ENCODE data around the gene TAF1D.

The TAF1D gene

DNA sequence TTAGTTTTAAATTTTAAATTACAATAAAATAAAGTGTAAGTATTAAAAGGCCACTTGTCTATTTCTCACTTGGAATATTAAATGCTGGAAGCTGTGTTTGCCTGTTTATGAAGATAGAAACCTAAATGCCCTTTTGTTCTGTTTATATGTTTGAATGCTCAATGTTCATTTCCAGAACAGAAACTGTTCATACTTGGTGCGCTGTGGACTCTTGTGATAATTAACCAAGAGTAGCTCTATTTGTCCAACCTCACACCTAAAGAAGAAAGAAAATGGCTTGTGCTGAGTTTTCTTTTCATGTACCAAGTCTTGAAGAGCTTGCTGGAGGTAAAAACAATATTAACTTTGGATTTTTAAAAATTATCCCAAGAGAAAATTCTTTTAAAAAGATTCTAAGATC lies 5.8 kb upstream of the TAF1D start:
- no peak for DNase-seq (ENCODE audit: low spot score)

DNA sequence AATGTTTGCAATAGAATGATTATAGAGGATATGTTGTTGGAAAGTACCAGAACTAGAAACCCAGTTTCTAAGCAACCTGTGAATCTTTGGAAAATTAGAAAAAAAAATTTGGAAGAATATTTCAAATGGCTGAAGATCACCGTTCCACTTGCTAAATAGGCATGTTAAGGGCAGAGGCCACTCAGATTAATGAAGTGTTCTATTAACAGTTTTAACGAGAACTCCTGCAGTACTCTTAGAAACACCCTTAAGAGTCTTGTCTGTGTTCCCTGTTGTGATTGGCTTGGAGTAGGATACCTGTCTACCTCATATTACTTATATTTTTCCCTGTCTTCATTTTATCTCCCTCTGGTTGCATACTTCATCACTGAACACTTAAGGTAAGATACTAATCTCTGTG lies 4.8 kb upstream of the TAF1D start:
- DNase-seq (ENCODE audit: low spot score) = no peak

DNA sequence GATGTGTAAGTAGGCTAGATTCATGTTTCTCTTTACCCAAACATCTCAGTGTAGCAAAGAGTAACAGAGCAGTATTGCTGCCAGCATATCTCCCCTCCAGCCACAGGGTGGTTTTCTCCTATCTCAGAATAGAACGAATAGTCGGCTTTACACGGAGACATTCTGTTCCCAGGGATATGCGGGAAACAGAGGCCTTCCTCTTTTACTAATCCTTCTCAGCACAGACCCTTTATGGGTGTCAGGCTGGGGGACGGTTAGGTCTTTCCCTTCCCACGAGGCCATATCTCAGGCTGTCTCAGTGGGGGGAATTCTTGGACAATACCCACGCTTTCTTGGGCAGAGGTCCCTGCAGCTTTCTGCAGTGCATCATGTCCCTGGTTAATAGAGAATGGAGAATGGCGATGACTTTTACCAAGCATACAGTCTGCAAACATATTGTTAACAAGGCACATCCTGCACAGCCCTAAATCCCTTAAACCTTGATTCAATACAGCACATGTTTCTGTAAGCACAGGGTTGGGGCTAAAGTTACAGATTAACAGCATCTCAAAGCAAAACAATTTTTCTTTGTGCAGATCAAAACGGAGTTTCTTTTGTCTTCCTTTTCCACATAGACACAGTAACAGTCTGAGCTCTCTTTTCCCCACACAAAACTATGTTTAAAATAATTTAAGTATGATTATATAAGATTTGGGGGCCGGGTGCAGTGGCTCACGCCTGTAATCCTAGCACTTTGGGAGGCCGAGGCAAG lies 3.9 kb upstream of the TAF1D start:
- DNase-seq (ENCODE audit: low spot score) = peak; percentile 49

DNA sequence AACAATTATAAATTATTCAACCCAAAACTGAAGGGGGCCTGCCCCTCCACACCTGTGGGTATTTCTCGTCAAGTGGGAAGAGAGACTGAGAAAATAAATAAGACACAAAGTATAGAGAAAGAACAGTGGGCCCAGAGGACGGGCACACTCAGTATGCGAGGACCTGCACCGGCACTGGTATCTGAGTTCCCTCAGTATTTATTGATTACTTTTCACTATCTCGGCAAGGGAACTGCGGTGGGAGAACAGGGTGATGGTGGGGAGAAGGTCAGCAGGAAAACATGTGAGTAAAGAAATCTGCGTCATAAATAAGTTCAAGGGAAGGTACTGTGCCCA lies 3.3 kb upstream of the TAF1D start:
- DNase-seq (ENCODE audit: low spot score) = no peak

DNA sequence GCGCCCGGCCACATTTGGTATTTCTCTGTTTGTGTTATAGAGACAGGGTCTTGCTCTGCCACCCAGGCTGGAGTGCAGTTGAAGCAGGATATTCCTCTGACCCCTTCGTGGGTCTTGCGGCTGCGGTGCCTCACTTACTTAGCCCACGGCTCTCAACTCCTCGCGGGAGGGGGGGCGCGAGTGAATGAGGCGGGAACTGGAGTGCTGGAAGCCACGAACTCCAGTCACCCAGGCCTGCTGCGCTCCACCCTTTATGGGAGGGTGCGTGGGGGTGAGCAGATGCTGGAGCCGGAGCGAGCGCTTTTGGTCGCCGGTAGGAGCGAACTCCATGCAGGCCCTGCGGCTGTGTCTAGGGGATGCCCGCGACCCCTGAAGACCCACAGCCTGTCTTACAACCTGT lies 2.0 kb upstream of the TAF1D start:
- DNase-seq (ENCODE audit: low spot score) = no peak

DNA sequence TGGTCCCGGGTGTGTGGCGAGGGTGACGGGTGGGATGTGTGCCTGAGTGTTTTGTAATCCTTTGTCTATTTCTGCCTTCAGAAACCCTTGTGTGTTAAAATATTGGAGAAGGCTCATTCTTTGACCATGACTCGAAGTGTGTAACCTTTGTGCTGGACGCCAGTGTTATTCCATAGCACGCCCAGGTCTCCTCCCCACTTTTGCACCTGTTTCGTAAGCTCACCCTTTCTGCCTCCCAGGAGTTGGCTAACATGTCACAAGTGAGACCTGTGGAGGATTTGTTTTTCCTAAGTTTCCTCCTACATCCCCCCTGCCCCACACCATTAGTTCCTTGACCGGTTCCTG lies 559 bp upstream of the TAF1D start:
- DNase-seq (ENCODE audit: low spot score) = no peak

DNA sequence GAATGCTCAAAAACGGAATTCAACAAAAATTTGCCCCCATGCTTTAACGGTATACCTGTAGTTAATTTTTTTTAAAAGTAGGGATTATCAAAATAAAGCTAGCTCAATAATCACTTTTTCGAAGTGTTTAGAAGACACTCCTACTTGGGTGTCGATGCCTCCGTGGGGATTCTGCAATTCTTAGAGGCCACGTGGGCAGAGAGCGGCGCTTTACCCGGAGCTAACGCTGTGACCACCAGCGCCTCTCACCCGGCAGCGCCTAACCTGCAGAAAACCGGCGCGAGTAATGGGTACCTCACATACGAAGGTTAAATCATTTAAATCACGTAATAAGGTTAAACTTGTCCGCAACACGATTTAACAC lies 583 bp downstream of the TAF1D start:
- peak; percentile 67 for DNase-seq (ENCODE audit: low spot score)

DNA sequence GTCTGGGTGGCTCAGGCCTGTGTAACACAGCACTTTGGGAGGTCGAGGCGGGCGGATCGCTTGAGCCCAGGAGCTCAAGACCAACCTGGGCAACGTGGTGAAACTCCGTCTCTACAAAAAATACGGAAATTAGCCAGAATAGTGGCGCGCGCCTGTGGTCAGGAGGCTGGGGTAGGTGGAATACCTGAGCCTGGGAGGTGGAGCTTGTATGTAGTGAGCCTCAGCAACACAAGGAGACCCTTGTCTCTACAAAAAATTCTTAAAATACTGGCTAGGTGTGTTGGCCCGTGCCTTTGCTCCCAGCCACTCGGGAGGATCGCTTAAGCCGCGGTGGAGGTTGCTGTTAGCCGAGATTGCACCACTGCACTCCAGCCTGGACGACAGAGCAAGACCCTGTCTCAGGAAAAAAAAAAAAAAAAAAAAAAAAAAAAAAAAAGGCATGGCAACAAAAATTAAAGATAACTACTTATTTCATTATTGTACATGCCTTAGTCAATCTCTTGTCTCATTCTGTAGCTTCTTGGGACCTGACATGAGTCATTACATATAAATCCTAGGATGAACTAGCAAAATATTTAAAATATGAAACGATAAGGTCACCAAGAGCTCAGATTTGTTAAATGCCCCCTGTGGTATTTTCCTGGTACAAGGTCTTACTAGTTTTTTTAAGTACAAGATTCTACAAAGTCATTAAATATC lies 1.1 kb downstream of the TAF1D start:
- no peak for DNase-seq (ENCODE audit: low spot score)

DNA sequence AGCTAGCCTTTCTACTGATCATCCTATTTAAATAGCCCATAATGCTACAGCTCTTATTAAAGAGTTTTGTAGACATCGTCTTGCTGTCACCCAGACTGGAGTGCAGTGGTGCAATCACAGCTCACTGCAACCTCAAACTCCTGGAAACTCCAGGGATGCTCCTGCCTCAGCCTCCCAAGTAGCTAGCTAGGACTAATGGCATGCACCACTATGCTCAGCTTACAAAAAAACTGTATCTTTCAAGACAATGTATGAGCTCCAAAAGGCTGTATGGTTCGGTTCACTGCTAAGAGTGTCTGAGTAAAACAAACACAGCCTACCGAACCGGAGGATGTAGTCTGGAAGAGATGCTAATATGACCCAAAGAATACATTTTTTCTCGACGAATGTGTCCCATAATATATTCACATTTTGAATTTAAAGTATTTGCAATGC lies 2.6 kb downstream of the TAF1D start:
- no peak for DNase-seq (ENCODE audit: low spot score)

DNA sequence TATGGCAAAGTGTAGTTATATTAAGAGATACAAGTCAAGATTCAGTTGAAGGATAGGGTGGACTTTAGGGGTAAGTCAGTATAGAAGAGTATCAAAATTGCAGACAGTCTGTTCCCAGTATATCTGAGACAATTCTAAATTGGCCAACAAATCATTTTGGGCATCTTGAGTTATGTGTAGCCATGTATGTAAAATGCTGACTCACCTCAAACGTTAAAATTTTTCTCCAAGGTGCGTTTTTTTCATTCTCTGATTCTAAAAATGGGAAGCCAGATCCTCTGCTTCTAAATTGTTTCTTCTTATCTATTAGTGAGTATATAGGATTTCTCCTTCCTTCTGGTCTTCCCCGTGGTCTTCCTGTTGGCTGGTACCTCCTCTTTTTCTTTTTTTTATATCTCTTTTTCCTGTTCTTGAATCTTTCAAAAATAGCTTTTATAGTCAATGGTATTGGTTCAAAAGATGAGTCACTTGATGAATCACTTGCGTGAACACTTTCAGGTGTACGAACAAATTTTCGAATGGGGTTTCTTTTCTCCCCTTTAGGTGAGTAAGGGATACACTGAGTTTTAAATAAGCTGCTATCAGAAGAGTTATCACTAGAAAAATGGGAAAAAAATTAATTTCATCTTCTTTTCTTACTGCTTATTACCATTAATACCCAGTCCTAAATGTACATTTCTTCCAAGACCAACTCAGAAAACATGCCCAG lies 3.2 kb downstream of the TAF1D start:
- no peak for DNase-seq (ENCODE audit: low spot score)

DNA sequence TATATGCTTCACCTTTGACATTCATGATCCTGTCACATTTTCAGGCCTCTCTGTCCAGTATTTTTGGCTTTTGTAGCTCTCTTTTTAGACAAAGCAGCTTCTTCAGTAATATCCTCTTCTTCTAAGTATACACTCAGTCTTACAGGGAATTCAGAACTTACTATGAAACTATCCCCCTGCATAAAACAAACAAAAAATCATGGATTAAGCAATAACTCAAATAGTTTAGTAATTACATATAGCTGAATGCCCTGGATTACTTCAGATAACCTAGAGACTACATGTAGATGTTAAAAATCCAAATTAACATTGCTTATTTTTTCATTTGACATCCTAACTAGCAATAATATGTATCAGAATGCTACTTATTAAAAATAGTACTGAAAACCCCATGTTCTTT lies 5.2 kb downstream of the TAF1D start:
- DNase-seq (ENCODE audit: low spot score) = no peak

DNA sequence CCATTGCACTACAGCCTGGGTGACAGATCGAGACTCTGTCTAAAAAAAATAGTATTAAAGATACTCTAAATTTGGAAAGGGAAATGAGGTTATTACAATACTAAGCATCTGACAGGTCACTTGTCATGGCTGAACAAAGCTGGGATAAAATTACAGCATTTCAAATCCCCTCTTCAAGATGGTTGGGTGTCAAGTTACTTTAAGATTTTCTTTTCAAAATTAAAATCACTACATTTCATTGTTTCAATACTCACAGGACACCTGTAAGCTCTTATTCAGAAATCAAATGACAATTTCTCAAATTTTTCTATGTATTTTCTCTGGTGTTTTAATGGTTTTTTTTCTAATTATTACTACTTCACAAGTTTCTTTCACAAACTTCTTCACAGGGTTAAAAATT lies 5.7 kb downstream of the TAF1D start:
- DNase-seq (ENCODE audit: low spot score) = no peak

DNA sequence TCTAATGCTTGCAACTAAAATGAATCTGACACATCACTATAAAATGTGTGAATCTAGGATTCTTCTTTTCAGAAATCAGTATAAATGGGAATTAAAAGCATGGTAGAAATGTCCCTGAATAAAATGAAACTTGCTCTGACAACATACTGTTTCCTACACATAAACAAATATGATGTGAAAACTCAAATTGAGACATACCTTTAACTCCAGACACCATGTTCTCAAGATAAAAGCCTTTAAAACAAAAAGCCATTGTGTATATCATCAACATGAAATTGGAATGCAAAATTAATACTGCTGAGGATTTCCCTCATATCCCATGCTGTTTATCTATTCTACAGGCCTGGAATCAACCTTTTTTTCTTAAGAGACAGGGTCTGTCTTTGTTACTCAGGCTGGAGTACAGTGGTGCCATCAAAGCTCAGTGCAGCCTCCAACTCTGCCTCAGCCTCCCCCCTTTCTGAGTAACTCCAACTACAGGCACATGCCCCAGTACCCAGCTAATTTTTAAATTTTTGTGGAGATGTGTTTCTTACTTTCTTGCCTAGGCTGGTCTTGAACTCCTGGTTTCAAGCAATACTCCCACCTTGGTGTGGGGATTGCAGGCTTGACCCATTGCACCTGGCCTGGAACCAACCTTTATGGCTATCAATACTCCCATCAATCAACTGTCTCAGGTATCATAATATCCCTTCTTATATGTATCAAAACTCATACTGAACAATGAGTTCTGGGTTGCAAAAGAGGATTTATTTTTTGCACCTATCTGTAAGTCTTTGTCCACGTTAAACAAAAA lies 6.7 kb downstream of the TAF1D start:
- DNase-seq (ENCODE audit: low spot score) = no peak

DNA sequence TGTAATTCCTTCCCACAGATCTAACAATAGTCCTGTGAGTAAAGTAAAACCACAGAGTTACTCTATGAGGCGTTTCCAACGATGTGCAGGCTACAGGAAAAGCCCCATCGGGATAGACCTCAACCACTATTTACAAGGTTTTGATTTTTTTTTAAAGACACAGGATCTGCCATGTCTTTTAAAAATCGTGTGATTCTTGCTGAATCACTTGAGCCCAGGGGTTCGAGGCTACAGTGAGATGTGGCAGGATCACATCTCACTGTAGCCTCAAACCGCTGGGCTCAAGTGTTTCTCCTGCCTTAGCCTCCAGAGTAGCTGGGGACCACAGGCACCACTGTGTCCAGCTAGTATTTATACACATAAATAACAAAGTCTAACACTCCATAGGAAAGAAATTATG lies 7.8 kb downstream of the TAF1D start:
- DNase-seq (ENCODE audit: low spot score) = no peak

DNA sequence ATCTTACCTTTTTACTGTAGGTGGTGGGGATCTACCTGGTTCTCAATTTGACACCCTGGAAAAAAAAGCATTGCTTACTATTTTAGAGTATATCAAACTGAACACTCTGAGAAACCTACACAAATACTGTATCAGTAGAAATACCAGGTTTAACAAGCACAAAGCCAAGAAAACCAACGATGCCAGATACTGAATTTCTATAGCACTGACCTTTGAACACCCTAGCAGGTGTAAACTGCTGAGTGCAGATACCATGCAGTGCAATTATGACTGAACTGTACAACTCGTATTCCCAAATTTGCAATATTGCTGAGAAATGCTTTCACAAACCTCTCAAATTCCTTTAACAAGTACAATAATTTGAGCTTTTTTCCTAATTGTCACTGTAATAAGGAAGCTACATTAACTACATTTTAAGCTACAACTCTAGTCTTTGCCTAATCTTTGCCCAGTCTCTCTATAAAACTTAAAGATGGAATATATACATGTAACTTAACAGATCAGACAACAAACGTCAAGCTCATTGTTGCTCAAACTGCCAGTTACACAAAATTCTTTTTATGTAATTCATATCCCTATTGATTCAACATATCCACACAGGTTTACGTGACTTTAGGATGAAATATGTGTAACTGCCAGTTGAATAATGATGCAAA lies 8.9 kb downstream of the TAF1D start:
- no peak for DNase-seq (ENCODE audit: low spot score)

DNA sequence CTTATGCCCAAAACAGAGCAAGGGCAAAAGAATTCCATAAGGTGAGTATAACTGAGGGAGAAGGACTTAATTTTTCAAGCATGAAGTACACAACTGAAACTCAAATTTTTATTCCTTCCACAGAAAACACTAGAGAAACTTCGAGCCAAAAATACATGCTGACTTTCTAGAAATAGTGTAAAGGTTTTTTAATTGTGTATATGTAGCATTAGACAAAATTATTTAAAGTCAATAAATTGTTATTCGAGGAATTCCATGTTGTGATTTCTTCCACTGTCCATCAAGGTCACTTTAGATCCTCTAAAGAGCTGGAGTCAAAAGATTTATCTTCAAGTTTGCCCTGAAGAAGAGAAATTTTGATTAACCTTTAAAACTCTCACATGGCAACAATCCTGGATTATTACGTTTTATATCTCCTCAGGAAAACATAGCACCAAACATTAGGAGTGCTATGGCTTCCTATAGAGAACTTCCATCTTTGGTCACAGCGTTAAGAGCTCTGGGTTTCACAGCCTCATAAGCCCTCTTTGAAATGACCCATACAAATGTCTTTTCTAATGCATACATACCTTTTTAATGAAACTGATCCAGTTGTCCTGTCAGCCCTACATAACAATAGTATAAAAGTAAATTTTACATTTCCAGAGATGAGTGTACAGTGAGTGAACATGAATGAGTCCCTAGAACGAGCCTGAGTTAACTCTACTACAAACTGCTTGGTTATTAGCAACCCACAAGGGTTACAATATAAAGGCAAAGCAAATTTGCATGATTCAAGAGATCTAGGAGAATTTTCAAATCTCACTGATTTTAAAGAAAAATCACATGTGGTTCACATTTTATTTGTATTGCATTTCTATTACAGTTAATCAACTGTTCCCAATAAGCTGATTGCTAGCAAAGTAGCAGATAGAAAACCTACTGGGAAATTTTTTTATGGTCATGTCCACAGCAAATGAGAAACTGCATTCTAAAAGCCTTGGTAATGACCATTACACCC lies 10.9 kb downstream of the TAF1D start:
- DNase-seq (ENCODE audit: low spot score) = no peak

DNA sequence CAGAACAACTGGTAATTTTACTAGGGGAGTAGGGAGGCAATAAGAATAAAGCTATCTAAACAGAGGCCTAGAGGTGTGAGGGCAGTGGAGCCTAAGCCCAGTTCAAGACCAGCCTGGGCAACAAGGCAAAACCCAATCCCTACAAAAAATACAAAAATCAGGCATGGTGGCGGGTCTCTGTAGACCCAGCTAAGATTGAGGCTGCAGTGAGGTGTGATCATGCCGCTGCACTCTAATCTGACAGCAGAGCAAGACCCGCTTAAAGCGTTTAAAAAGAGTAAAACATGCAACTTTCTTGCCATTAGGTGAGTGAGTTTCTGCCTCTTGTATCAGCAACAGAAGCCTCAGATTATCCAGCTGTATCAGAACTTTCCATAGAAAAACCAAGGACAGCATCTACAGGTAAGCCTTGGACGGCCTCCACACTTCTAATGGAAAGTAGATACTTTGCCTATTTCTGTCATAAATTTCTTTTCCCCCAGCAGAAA lies 12.1 kb downstream of the TAF1D start:
- DNase-seq (ENCODE audit: low spot score) = no peak

DNA sequence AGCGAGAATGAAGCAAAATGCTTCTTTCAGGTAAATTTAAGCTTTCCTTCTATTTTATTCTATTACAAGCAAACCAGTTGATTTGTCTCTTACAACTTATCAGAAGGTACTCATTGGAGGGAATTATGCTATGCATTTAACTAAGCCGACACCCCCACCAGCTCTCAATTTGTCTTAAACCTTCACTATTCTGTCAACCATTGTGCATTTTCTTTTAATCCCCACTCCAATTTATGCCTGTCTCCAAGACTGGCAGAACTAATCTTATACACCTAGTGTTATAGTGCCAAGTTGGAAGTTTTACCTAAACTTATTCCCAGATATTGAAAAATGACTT lies 12.5 kb downstream of the TAF1D start:
- DNase-seq (ENCODE audit: low spot score) = no peak

DNA sequence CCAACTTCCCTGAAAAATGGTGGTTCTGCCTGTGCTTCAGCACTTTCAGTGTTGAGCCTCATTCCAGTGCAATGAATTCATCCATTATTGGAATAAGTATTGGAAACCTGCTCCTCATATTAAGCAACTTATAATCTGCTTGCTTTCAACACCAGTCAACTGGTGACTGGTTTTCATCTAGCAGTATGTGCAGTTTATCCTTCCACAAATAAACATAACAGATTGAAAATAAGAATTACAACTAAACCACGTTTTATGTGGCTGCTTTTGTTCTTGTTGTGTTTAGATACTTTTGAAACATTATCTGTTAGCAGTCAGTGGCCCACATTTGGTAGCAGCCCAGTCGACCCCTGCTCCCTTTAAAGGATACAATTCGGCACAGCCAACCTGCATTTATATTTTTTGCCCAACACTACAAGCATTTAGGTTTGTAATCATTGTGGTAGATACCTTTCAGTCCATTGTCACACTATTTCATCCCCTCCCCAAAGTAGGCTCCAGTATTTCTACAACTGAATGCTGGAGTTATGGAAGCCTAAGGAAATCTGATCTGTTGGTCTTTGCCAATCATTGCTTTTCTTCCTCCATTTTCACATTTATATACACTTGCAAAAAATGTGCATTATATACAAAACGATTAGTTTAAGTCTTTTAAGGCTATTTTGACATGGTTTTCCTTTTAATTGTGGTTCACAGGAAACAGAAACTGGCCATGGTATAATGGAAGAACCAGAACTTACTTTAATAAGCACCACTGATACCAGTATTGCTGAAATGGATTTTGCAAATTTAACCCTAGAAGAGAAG lies 13.1 kb downstream of the TAF1D start:
- no peak for DNase-seq (ENCODE audit: low spot score)

DNA sequence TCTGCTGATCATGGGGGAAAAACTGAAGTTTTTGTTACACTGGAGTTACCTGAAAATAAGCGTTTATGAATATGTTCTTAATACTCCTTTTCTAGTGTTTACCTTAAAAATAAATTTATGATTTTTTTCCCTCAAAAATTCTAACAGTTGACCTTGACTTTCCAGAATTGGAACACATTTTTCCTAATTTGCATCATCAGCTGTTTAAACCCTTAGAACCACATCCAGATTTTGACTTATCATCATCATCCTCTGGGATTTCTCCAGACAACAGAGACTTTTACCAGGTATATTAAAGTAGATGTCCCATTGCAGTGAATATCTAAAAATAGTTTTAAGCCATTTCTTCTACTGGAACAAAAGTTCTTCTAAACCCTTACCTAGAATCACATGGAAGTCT lies 17.2 kb downstream of the TAF1D start:
- no peak for DNase-seq (ENCODE audit: low spot score)

Data from Ammon's horn (tissue), 1 donor.